GM12875 (cell line): ENCODE data around the gene ATXN8OS.
"Not testable (repeated sequence)": the region's sequence is repeated elsewhere in the genome, so short reads cannot be mapped to it uniquely, and the experiment has no call there.

ENCODE experiments used
- H3K4me3 ChIP-seq: one replicate; pipeline ENCODE4 v1.5.1; 2011; ENCODE audit warnings: low read depth, low read length, control low read depth
- TF ChIP-seq, protein P1 (sequence below): IDR thresholded peaks from 2 replicates; pipeline ENCODE4 v1.5.1; 2011; ENCODE audit warnings: low read depth, mild to moderate bottlenecking, control low read depth, inconsistent platforms, low read length, moderate library complexity, borderline replicate concordance; ENCODE audit not compliant: insufficient read depth

Gene ATXN8OS

DNA sequence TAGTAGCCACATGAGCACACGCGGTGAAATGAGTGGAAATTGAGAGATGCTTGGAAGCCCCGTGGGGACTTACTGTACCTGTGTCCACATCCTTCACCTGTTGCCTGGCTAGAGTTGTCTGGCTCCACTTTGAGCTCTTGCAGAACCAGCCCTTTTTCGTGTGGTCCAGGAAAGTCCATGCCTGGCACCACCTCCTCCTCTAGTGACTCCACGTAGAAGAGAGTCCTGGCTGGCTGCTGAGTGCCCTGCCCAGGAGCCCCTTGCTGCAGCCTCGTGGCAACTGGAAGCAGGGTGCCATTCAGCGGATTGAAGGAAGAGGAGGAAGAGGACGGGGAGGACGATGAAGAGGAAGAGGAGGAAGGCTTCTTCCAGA, 515 bp upstream of the ATXN8OS start:
- TF ChIP-seq, protein P1, sequence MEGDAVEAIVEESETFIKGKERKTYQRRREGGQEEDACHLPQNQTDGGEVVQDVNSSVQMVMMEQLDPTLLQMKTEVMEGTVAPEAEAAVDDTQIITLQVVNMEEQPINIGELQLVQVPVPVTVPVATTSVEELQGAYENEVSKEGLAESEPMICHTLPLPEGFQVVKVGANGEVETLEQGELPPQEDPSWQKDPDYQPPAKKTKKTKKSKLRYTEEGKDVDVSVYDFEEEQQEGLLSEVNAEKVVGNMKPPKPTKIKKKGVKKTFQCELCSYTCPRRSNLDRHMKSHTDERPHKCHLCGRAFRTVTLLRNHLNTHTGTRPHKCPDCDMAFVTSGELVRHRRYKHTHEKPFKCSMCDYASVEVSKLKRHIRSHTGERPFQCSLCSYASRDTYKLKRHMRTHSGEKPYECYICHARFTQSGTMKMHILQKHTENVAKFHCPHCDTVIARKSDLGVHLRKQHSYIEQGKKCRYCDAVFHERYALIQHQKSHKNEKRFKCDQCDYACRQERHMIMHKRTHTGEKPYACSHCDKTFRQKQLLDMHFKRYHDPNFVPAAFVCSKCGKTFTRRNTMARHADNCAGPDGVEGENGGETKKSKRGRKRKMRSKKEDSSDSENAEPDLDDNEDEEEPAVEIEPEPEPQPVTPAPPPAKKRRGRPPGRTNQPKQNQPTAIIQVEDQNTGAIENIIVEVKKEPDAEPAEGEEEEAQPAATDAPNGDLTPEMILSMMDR = no peak
- no peak overlapping the region for H3K4me3 ChIP-seq

- no peak within 1 kb of the TSS for H3K4me3 ChIP-seq
- TF ChIP-seq, protein P1 = no peak
Observed at GRCh38 chr13:70108356-70109105, 905 bp downstream of the ATXN8OS start, which contains the start of gene KLHL1. TSS of gene KLHL1 (minus strand) at chr13:70108452. CDS start at chr13:70107699, 753 bp downstream.

DNA sequence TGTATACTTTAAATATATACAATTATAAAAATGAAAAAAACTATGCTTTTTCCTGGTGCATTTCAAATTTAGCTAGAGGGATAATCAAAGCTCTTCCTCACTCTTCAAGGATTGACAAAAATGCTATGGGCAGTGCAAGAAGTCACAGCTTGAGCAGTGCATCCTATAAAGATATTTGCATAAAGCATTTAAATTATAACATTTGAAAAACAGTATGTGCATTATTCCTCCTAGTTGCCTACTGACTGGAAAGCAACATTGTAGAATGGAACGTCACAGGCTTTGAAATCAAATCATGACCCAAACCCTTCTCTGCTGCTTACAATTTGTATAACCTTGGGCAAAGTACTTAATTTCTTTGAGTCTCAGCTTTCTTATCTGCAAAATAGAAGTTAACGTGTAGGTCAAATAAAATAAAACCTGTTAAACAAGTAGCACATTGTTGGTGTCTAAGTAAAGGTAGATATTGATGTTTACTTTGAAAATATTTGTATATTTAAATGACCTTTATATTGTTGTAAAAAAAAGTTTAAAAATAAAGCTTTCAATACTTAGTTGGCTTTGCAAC, 9.8 kb downstream of the ATXN8OS start:
- TF ChIP-seq, protein P1 = no peak

GRCh38 chr13:70125693-70126092, 18.1 kb downstream of the ATXN8OS start:
- H3K4me3 ChIP-seq = no peak overlapping the region
- TF ChIP-seq, protein P1 = no peak

More for the DNA sequence above, 9.8 kb downstream of the ATXN8OS start:
- no peak overlapping the region for H3K4me3 ChIP-seq

GRCh38 chr13:70128098-70128497, 20.5 kb downstream of the ATXN8OS start:
- TF ChIP-seq, protein P1 = no peak
- no peak overlapping the region for H3K4me3 ChIP-seq

DNA sequence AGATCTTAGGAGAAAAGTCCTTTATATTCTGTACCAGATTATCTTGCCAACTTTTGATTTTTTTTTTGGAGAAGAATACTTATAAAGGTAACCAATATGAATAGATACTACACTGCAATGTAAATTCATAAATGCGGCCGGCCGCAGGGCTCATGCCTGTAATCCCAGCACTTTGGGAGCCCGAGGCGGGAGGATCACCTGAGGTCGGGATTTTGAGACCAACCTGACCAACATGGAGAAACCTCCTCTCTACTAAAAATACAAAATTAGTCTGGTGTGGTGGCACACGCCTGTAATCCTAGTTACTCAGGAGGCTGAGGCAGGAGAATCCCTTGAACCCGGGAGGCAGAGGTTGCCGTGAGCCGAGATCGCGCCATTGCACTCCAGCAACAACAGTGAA, 35.0 kb downstream of the ATXN8OS start:
- H3K4me3 ChIP-seq = not testable (repeated sequence)

GRCh38 chr13:70162141-70162540, 54.5 kb downstream of the ATXN8OS start:
- TF ChIP-seq, protein P1 = no peak
- no peak overlapping the region for H3K4me3 ChIP-seq
